CD4-positive, alpha-beta T cell treated with Interferon gamma for 1 hour (primary cell): ENCODE measurements around the gene COMP.

Experiments
- DNase-seq: peaks from one replicate; pipeline ENCODE4 v3.0.0-alpha.2; 2020

The COMP gene

GRCh38 chr19:18768997-18769891 lies 21.9 kb downstream of the COMP start:
- DNase-seq, result no peak

GRCh38 chr19:18768046-18768771 lies 22.9 kb downstream of the COMP start:
- DNase-seq, result no peak

- DNase-seq, result no peak
These were observed 25.9 kb downstream of the COMP start for GRCh38 chr19:18765224-18765623.

GRCh38 chr19:18764591-18765051 lies 26.5 kb downstream of the COMP start:
- no peak for DNase-seq

- no peak for DNase-seq
These were observed 27.2 kb downstream of the COMP start for GRCh38 chr19:18763674-18764590.

GRCh38 chr19:18762125-18763023 lies 28.7 kb downstream of the COMP start:
- DNase-seq, result no peak

GRCh38 chr19:18761531-18762110 lies 29.5 kb downstream of the COMP start:
- no peak for DNase-seq

GRCh38 chr19:18760440-18761383 lies 30.4 kb downstream of the COMP start:
- DNase-seq, result no peak

- DNase-seq, result no peak
These were observed 31.1 kb downstream of the COMP start for GRCh38 chr19:18759995-18760426.

- DNase-seq, result no peak
These were observed 31.7 kb downstream of the COMP start for GRCh38 chr19:18759304-18759994.

GRCh38 chr19:18756896-18757295 lies 34.2 kb downstream of the COMP start:
- DNase-seq, result no peak

- no peak for DNase-seq
These were observed 36.6 kb downstream of the COMP start for GRCh38 chr19:18754501-18754900.

GRCh38 chr19:18751571-18751970 lies 39.5 kb downstream of the COMP start:
- no peak for DNase-seq

GRCh38 chr19:18750295-18750970 lies 40.7 kb downstream of the COMP start:
- no peak for DNase-seq

GRCh38 chr19:18749362-18750231 lies 41.5 kb downstream of the COMP start:
- no peak for DNase-seq

- no peak for DNase-seq
These were observed 44.4 kb downstream of the COMP start for GRCh38 chr19:18746401-18747325.

GRCh38 chr19:18745931-18746330 lies 45.2 kb downstream of the COMP start:
- no peak for DNase-seq
